Activated B cell treated with CpG ODN at 0.5 μM for 24 hours (primary cell): ENCODE results near the gene ECD. TPM values are rescaled to one million over a fixed set of nuclear protein-coding genes. Genes with fewer than 3 reads are reported as not detected.

Experiments
- ATAC-seq: fragments of 200-7000 bp; cut with Tn5 transposase; one replicate; pipeline ENCODE4 v1.10.0; 2021; ENCODE audit warnings: low read depth, mild to moderate bottlenecking, moderate library complexity
- CTCF ChIA-PET: fragments of 350-600 bp; sonication (Branson Sonifier 250); formaldehyde crosslinking; loops from one replicate; lab custom pipeline; 2021; ENCODE audit warnings: antibody characterized with exemption; lab: Charles Lee
- POLR2A ChIA-PET: fragments of 350-600 bp; sonication (Branson Sonifier 250); formaldehyde crosslinking; loops from one replicate; lab custom pipeline; 2021; ENCODE audit warnings: antibody characterized with exemption; lab: Charles Lee
- DNase-seq: peaks from one replicate; pipeline ENCODE4 v3.0.0; 2022
- H3K27ac Mint-ChIP-seq: one replicate; pipeline ENCODE4 v1.8.0; 2020; ENCODE audit warnings: mixed read lengths
- H3K27me3 Mint-ChIP-seq: one replicate; pipeline ENCODE4 v1.8.0; 2021; ENCODE audit warnings: mixed read lengths
- H3K36me3 Mint-ChIP-seq: one replicate; pipeline ENCODE4 v1.8.0; 2021; ENCODE audit warnings: low read depth, mixed read lengths
- H3K4me1 Mint-ChIP-seq: one replicate; pipeline ENCODE4 v1.8.0; 2021; ENCODE audit warnings: mixed read lengths
- H3K4me3 Mint-ChIP-seq: one replicate; pipeline ENCODE4 v1.8.0; 2020; ENCODE audit warnings: mild to moderate bottlenecking, mixed read lengths
- H3K9me3 Mint-ChIP-seq: one replicate; pipeline ENCODE4 v1.8.0; 2020; ENCODE audit warnings: mixed read lengths
- intact Hi-C: fragments of 100-400 bp; cut with micrococcal nuclease; formaldehyde crosslinking; loops from one replicate; pipeline ENCODE4 v1.15.1; 2024
- total RNA-seq: library from RNA; stranded (reverse); gene quantifications from 2 replicates; pipeline ENCODE4 v1.2.3, GENCODE V29; 2022
- TF ChIP-seq, protein P1 (sequence below): fragments of 200-600 bp; IDR thresholded peaks from one replicate; pipeline ENCODE4 v1.8.0; 2022; ENCODE audit warnings: antibody characterized with exemption, mild to moderate bottlenecking

The ECD gene
- total RNA-seq: 31.8 and 35.0 TPM in 2 replicates

GRCh38 chr10:73167783-73168464, at the start of gene ECD, which contains the start of gene FAM149B1:
Gene ECD (minus strand): TSS chr10:73168008. CDS start chr10:73163937, 4,071 bp downstream.
Gene FAM149B1 (plus strand): TSS chr10:73168119. CDS start chr10:73168340, 221 bp downstream.
- no peaks in the 10 kb centered on the region for H3K9me3 Mint-ChIP-seq
- no peaks in the 10 kb centered on the region for H3K27me3 Mint-ChIP-seq
- DNase-seq: peak; percentile 95
- peaks cover 24% of the 10 kb centered on the region for H3K36me3 Mint-ChIP-seq
- peak within 1 kb of the TSS; percentile 100 for H3K4me3 Mint-ChIP-seq
- ChIA-PET POLR2A (interaction anchor here (0.6 to 2.0 kb wide), 6 partner anchors 10 to 910 kb away, joined by 4 to 26 read pairs (median 7); partner anchors contain the start of genes DNAJC9, MRPS16 and P4HA1), CTCF (interaction anchor here (0.8 to 2.4 kb wide), 3 partner anchors 9 to 72 kb away, joined by 3 to 14 read pairs (median 8); partner anchors contain the start of gene P4HA1)
- peak; percentile 98 for ATAC-seq
- intact Hi-C loops: loop anchor here (1.0 to 10.0 kb wide), 7 partner anchors 58 to 814 kb away; partner anchors contain the start of genes DNAJB12, DNAJC9, MYOZ1 and NUDT13
- TF ChIP-seq, protein P1, sequence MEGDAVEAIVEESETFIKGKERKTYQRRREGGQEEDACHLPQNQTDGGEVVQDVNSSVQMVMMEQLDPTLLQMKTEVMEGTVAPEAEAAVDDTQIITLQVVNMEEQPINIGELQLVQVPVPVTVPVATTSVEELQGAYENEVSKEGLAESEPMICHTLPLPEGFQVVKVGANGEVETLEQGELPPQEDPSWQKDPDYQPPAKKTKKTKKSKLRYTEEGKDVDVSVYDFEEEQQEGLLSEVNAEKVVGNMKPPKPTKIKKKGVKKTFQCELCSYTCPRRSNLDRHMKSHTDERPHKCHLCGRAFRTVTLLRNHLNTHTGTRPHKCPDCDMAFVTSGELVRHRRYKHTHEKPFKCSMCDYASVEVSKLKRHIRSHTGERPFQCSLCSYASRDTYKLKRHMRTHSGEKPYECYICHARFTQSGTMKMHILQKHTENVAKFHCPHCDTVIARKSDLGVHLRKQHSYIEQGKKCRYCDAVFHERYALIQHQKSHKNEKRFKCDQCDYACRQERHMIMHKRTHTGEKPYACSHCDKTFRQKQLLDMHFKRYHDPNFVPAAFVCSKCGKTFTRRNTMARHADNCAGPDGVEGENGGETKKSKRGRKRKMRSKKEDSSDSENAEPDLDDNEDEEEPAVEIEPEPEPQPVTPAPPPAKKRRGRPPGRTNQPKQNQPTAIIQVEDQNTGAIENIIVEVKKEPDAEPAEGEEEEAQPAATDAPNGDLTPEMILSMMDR: no peak
- H3K27ac Mint-ChIP-seq: peak within 1 kb of the TSS; percentile 99
- H3K4me1 Mint-ChIP-seq: peaks cover 34% of the 10 kb centered on the region

- Mint-ChIP-seq H3K9me3 (peaks cover 4% of the 10 kb centered on the region), H3K27ac (no peak overlapping the region), H3K4me1 (no peaks in the 10 kb centered on the region), H3K4me3 (no peak overlapping the region), H3K36me3 (peaks cover 58% of the 10 kb centered on the region), H3K27me3 (no peaks in the 10 kb centered on the region)
- DNase-seq: no peak
- no peak for ATAC-seq
- intact Hi-C loops: no loop called here
- ChIA-PET CTCF (no interaction called here), POLR2A (no interaction called here)
- TF ChIP-seq, protein P1: no peak
Observed at GRCh38 chr10:73215749-73216148, 47.9 kb upstream of the ECD start.

DNA sequence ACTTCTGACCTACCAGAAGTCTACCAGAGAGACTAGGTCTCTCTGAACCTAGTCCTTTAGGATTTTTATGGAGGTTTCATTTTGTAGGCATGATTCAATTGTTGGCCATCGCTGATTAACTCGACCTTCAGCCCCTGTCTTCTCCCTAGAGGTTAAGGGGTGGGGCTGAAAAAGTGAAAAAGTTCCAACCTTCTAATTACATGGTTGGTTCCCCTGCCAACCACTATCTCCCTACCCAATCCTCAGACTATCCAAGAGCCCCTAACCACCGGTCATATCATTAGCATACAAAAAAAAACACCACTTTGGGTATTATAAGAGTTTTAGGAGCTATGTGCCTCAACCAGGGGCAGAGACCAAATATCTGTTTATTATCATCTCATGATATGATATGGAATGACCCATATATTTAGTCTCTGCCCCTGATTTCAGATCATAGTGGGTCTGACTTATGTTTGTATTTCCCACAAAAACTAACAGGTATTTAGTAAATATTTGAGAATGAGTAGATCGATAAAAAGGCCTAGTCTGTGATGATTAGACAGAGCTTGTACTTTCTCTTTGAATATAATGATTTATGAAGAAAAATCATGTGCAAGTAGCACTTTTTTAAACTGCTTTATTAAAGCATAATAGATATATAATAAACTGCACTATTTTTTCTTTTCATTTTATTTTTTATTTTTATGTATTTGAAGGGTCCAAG, 43.5 kb upstream of the ECD start:
- CTCF ChIA-PET: no interaction called here
- H3K4me1 Mint-ChIP-seq: no peaks in the 10 kb centered on the region
- H3K27ac Mint-ChIP-seq: no peak overlapping the region
- POLR2A ChIA-PET: no interaction called here
- H3K9me3 Mint-ChIP-seq: peaks cover 4% of the 10 kb centered on the region
- H3K27me3 Mint-ChIP-seq: no peaks in the 10 kb centered on the region
- TF ChIP-seq, protein P1: no peak
- intact Hi-C loops: no loop called here
- DNase-seq (no peak), ATAC-seq (no peak)
- H3K36me3 Mint-ChIP-seq: peaks cover 47% of the 10 kb centered on the region
- H3K4me3 Mint-ChIP-seq: no peak overlapping the region

- DNase-seq (no peak), ATAC-seq (no peak)
- Mint-ChIP-seq H3K27me3 (no peaks in the 10 kb centered on the region), H3K27ac (no peak overlapping the region), H3K9me3 (no peaks in the 10 kb centered on the region), H3K36me3 (peaks cover 44% of the 10 kb centered on the region), H3K4me3 (no peak overlapping the region), H3K4me1 (no peaks in the 10 kb centered on the region)
- POLR2A ChIA-PET: no interaction called here
- TF ChIP-seq, protein P1: no peak
- CTCF ChIA-PET: no interaction called here
- intact Hi-C loops: no loop called here
Observed at GRCh38 chr10:73210395-73211105, 42.7 kb upstream of the ECD start.
